Sigmoid colon (tissue), 7 donors: ENCODE results near the gene GPR61. TPM values are rescaled to one million over a fixed set of nuclear protein-coding genes. Genes with fewer than 3 reads are reported as not detected.
A peak's percentile ranks its signal among the peaks of the same experiment; 100 is the strongest.

Experiments used
- DNase-seq: peaks from one replicate; pipeline ENCODE4 v3.0.0-alpha.2; 2019
- H3K27ac ChIP-seq, 4 donors: fragments of 200-600 bp; sonication (generic); one replicate each; pipeline ENCODE4 v1.5.1; 2016 to 2019; ENCODE audit warnings: mild to moderate bottlenecking in 1 of 4
- H3K27me3 ChIP-seq, 3 donors: fragments of 200-600 bp; sonication (generic); one replicate each; pipeline ENCODE4 v1.5.1; 2019; ENCODE audit warnings: mild to moderate bottlenecking in 1 of 3
- H3K36me3 ChIP-seq, 4 donors: fragments of 200-600 bp; sonication (generic); one replicate each; pipeline ENCODE4 v1.5.1; 2016 to 2019
- H3K4me1 ChIP-seq, 4 donors: fragments of 200-600 bp; sonication (generic); one replicate each; pipeline ENCODE4 v1.5.1; 2017 to 2019
- H3K4me3 ChIP-seq, 4 donors: fragments of 200-600 bp; sonication (generic); one replicate each; pipeline ENCODE4 v1.5.1; 2017 to 2019; ENCODE audit warnings: mild to moderate bottlenecking in 2 of 4, moderate library complexity in 1 of 4
- H3K9me3 ChIP-seq, 4 donors: fragments of 200-600 bp in 3 of 4; sonication (generic) in 3 of 4; one replicate each; pipeline versions ENCODE4 v1.5.1 to v1.6.1; 2013 to 2019
- CTCF ChIP-seq, 4 experiments: fragments of 450-650 bp in 3 of 4; fragments of 200-600 bp in 1 of 4; IDR thresholded peaks; one replicate each; pipeline ENCODE4 v1.5.1; 2016 to 2019; ENCODE audit warnings: antibody characterized with exemption in 4 of 4, mild to moderate bottlenecking in 3 of 4, moderate library complexity in 2 of 4
- EP300 ChIP-seq, 4 donors: sonication (generic); formaldehyde crosslinking; IDR thresholded peaks; one replicate each; pipeline ENCODE4 v1.6.1; 2017; ENCODE audit warnings: antibody characterized with exemption in 4 of 4
- POLR2A ChIP-seq, 2 donors: fragments of 450-650 bp; IDR thresholded peaks; one replicate each; pipeline ENCODE4 v1.6.1; 2016; ENCODE audit warnings: antibody characterized with exemption in 2 of 2, mild to moderate bottlenecking in 2 of 2, moderate library complexity in 2 of 2
- POLR2AphosphoS5 ChIP-seq, 4 donors: sonication (generic); formaldehyde crosslinking; IDR thresholded peaks; one replicate each; pipeline ENCODE4 v1.6.1; 2017; ENCODE audit warnings: antibody characterized with exemption in 4 of 4
- WGBS, 2 donors: extraction: QIAGEN DNeasy Blood & Tissue Kit; methylation state at CpG; one replicate each; pipeline ENCODE4 v1.1.7; 2013; 5-methylcytosine and 5-hydroxymethylcytosine counted together
- intact Hi-C: fragments of 100-400 bp; cut with DNase I; formaldehyde crosslinking; loops from one replicate; pipeline ENCODE4 v1.15.1; 2023
- polyA plus RNA-seq, 3 donors: library from polyadenylated mRNA; stranded (reverse); fragments of 200-250 nt; gene quantifications; one replicate each; pipeline ENCODE4 v1.2.3, GENCODE V29; 2013
- total RNA-seq, 4 donors: library from RNA; depleted of rRNA; stranded (reverse); fragments of >200 nt; gene quantifications; one replicate each; pipeline ENCODE4 v1.1.0, GENCODE V29; 2016
- donor health status: healthy with polysubstance abuse.
- donor health status: Bipolar disorder and iron deficiency.
- donor health status: healthy.

The GPR61 gene
- total and polyA plus RNA-seq, 7 donors, result 0.07 to 2.2 (median 0.36) TPM; not detected in 4

- DNase-seq, result peak; percentile 54
- 94% methylated on average over 25 of the region's 25 CpGs for WGBS, 2 donors
- Histone ChIP-seq H3K27me3 (no peaks in the 10 kb centered on the region), H3K4me3 (peak overlapping the region; percentile 48 to 97 (median 86)), H3K9me3 (no peaks in the 10 kb centered on the region), H3K36me3 (no peaks in the 10 kb centered on the region), H3K27ac (peak overlapping the region in 2 of 4 donors; percentile 66 to 80), H3K4me1 (peaks cover 0 to 30% (median 27%) of the 10 kb centered on the region in 4 donors)
- TF ChIP-seq POLR2A (IDR thresholded peaks at IDR 0.05), result no peak
- no peak for TF ChIP-seq EP300 (IDR thresholded peaks at IDR 0.05)
- no peak for TF ChIP-seq POLR2AphosphoS5 (IDR thresholded peaks at IDR 0.05)
- TF ChIP-seq CTCF (IDR thresholded peaks at IDR 0.05), result no peak
- intact Hi-C loops, result no loop called here
Measured at GRCh38 chr1:109508001-109508872, 31.4 kb upstream of the GPR61 start.

- Histone ChIP-seq H3K4me3 (peak overlapping the region; percentile 48 to 97 (median 86)), H3K36me3 (no peaks in the 10 kb centered on the region), H3K4me1 (peaks cover 0 to 31% (median 28%) of the 10 kb centered on the region in 4 donors), H3K27me3 (no peaks in the 10 kb centered on the region), H3K27ac (peak overlapping the region in 3 of 4 donors; percentile 66 to 80 (median 76)), H3K9me3 (no peaks in the 10 kb centered on the region)
- WGBS, 2 donors, result 61 to 82% methylated on average over 7 of the region's 7 CpGs
- DNase-seq, result no peak
- intact Hi-C loops, result no loop called here
- TF ChIP-seq CTCF (IDR thresholded peaks at IDR 0.05) (no peak), EP300 (IDR thresholded peaks at IDR 0.05) (no peak), POLR2AphosphoS5 (IDR thresholded peaks at IDR 0.05) (no peak), POLR2A (IDR thresholded peaks at IDR 0.05) (no peak)
Measured at GRCh38 chr1:109508873-109509175, 30.8 kb upstream of the GPR61 start.

GRCh38 chr1:109509176-109510134 is 30.2 kb upstream of the GPR61 start, which contains the start of gene AMIGO1:
Gene AMIGO1, minus strand, starts transcription at chr1:109509727. Its CDS starts 815 bp downstream, at chr1:109508912.
- Histone ChIP-seq H3K27ac (peak within 1 kb of the TSS; percentile 59 to 80 (median 71)), H3K4me3 (peak within 1 kb of the TSS; percentile 48 to 97 (median 86)), H3K9me3 (no peaks in the 10 kb centered on the region), H3K27me3 (no peaks in the 10 kb centered on the region), H3K36me3 (no peaks in the 10 kb centered on the region), H3K4me1 (peaks cover 0 to 31% (median 28%) of the 10 kb centered on the region in 4 donors)
- peak; percentile 80 for DNase-seq
- TF ChIP-seq POLR2AphosphoS5 (IDR thresholded peaks at IDR 0.05) (no peak), POLR2A (IDR thresholded peaks at IDR 0.05) (no peak), EP300 (IDR thresholded peaks at IDR 0.05) (no peak), CTCF (IDR thresholded peaks at IDR 0.05) (no peak)
- WGBS, 2 donors, result 1% methylated on average over 100 of the region's 100 CpGs
- intact Hi-C loops, result no loop called here

- Histone ChIP-seq H3K27me3 (no peaks in the 10 kb centered on the region), H3K9me3 (no peaks in the 10 kb centered on the region), H3K4me1 (peaks cover 0 to 26% (median 21%) of the 10 kb centered on the region in 4 donors), H3K27ac (peak overlapping the region in 2 of 4 donors; percentile 58 to 61), H3K36me3 (no peaks in the 10 kb centered on the region), H3K4me3 (no peak overlapping the region)
- no peak for DNase-seq
- intact Hi-C loops, result no loop called here
- TF ChIP-seq EP300 (IDR thresholded peaks at IDR 0.05) (no peak), POLR2AphosphoS5 (IDR thresholded peaks at IDR 0.05) (peak in 2 of 4 donors; percentile 29 to 56)
- whole genome bisulfite sequencing, 2 donors, result 78 to 80% methylated on average over 2 of the region's 2 CpGs
Measured at GRCh38 chr1:109513110-109513710, 26.5 kb upstream of the GPR61 start.
